T-helper 2 cell treated with Interferon-gamma antibody and Interleukin-4, amounts not matched to agents 5 μg/mL and 100 μg/mL, for 36 hours (primary cell): ENCODE measurements around the gene BLCAP.

Source experiments
- DNase-seq: peaks from one replicate; pipeline ENCODE4 v3.0.0; 2021; ENCODE audit warnings: low spot score
- H3K27ac Mint-ChIP-seq: one replicate; pipeline ENCODE4 v1.8.0; 2021; ENCODE audit warnings: mild to moderate bottlenecking, mixed read lengths
- H3K27me3 Mint-ChIP-seq: one replicate; pipeline ENCODE4 v1.8.0; 2021; ENCODE audit warnings: low read depth, mixed read lengths
- H3K36me3 Mint-ChIP-seq: one replicate; pipeline ENCODE4 v1.8.0; 2021; ENCODE audit warnings: low read depth, mixed read lengths
- H3K4me1 Mint-ChIP-seq: one replicate; pipeline ENCODE4 v1.8.0; 2021; ENCODE audit warnings: low read depth, mixed read lengths
- H3K4me3 Mint-ChIP-seq: one replicate; pipeline ENCODE4 v1.8.0; 2022; ENCODE audit warnings: mild to moderate bottlenecking, moderate library complexity, mixed read lengths
- H3K9me3 Mint-ChIP-seq: one replicate; pipeline ENCODE4 v1.8.0; 2021; ENCODE audit warnings: mixed read lengths

Gene BLCAP

DNA sequence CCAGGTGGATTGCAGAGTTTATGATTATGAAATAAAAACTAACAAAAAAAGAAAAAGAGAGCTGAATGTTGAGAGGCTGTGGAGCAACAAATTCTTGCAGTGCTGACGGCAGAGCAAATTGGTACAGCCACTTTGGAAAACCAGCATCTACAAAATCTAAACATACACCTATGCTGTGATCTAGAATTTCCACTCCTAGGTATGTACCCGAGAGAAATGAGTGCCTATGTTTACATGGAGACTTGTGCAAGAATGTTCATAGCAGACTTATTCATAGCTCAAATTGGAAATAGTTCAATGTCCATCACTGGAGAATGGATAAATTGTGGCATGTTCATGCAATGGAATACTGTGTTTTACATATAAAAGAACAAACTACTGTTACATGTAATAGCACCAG lies 3.0 kb upstream of the BLCAP start:
- Mint-ChIP-seq H3K36me3 (no peaks in the 10 kb centered on the region), H3K27me3 (no peaks in the 10 kb centered on the region), H3K4me1 (peaks cover 20% of the 10 kb centered on the region), H3K9me3 (no peaks in the 10 kb centered on the region), H3K27ac (no peak overlapping the region), H3K4me3 (no peak overlapping the region)
- DNase-seq, result no peak

DNA sequence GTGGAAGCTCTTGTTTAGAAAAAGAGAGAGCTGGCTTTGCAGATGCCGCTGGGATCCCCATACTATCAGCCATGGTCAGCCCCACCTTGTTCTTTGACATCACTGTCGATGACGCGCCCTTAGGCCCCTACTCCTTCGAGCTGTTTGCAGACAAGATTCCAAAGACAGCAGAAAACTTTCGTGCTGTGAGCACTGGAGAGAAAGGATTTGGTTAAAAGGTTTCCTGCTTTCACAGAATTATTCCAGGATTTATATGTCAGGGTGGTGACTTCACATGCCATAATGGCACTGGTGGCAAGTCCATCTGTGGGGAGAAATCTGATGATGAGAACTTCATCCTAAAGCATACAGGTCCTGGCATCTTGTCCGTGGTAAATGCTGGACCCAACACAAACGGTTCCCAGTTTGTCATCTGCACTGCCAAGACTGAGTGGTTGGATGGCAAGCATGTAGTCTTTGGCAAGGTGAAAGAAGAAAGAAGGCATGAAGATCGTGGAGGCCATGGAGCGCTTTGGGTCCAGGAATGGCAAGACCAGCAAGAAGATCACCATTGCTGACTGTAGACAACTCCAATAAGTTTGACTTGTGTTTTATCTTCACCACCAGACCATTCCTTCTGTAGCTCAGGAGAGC lies 2.4 kb upstream of the BLCAP start:
- Mint-ChIP-seq H3K9me3 (no peaks in the 10 kb centered on the region), H3K27ac (no peak overlapping the region), H3K4me3 (no peak overlapping the region), H3K4me1 (peaks cover 27% of the 10 kb centered on the region), H3K27me3 (no peaks in the 10 kb centered on the region), H3K36me3 (no peaks in the 10 kb centered on the region)
- DNase-seq, result no peak

- no peak for DNase-seq
- Mint-ChIP-seq H3K9me3 (no peaks in the 10 kb centered on the region), H3K27ac (peak overlapping the region; percentile 5), H3K4me1 (peaks cover 29% of the 10 kb centered on the region), H3K4me3 (peak overlapping the region; percentile 35), H3K27me3 (no peaks in the 10 kb centered on the region), H3K36me3 (no peaks in the 10 kb centered on the region)
Observed at GRCh38 chr20:37529214-37529967, 1.7 kb upstream of the BLCAP start.

GRCh38 chr20:37528446-37529213 lies 954 bp upstream of the BLCAP start:
- Mint-ChIP-seq H3K9me3 (no peaks in the 10 kb centered on the region), H3K4me1 (peaks cover 32% of the 10 kb centered on the region), H3K27me3 (no peaks in the 10 kb centered on the region), H3K27ac (peak overlapping the region; percentile 32), H3K36me3 (no peaks in the 10 kb centered on the region), H3K4me3 (peak overlapping the region; percentile 87)
- DNase-seq, result no peak

GRCh38 chr20:37526839-37527637 lies 638 bp downstream of the BLCAP start:
- H3K36me3 Mint-ChIP-seq, result no peaks in the 10 kb centered on the region
- H3K27ac Mint-ChIP-seq, result peak overlapping the region; percentile 99
- no peaks in the 10 kb centered on the region for H3K9me3 Mint-ChIP-seq
- peaks cover 32% of the 10 kb centered on the region for H3K4me1 Mint-ChIP-seq
- H3K4me3 Mint-ChIP-seq, result peak overlapping the region; percentile 87
- H3K27me3 Mint-ChIP-seq, result no peaks in the 10 kb centered on the region
- no peak for DNase-seq

- H3K4me1 Mint-ChIP-seq, result peaks cover 32% of the 10 kb centered on the region
- H3K27me3 Mint-ChIP-seq, result peaks cover 3% of the 10 kb centered on the region
- H3K4me3 Mint-ChIP-seq, result peak overlapping the region; percentile 87
- no peaks in the 10 kb centered on the region for H3K36me3 Mint-ChIP-seq
- no peak for DNase-seq
- H3K27ac Mint-ChIP-seq, result peak overlapping the region; percentile 29
- H3K9me3 Mint-ChIP-seq, result no peaks in the 10 kb centered on the region
Observed at GRCh38 chr20:37526238-37526838, 1.3 kb downstream of the BLCAP start.

- H3K27ac Mint-ChIP-seq, result no peak overlapping the region
- H3K9me3 Mint-ChIP-seq, result no peaks in the 10 kb centered on the region
- peaks cover 3% of the 10 kb centered on the region for H3K27me3 Mint-ChIP-seq
- peak overlapping the region; percentile 87 for H3K4me3 Mint-ChIP-seq
- DNase-seq, result no peak
- H3K36me3 Mint-ChIP-seq, result no peaks in the 10 kb centered on the region
- H3K4me1 Mint-ChIP-seq, result peaks cover 32% of the 10 kb centered on the region
Observed at GRCh38 chr20:37525810-37526209, 1.9 kb downstream of the BLCAP start.

- H3K4me3 Mint-ChIP-seq, result peak overlapping the region; percentile 87
- no peaks in the 10 kb centered on the region for H3K9me3 Mint-ChIP-seq
- no peaks in the 10 kb centered on the region for H3K36me3 Mint-ChIP-seq
- H3K27me3 Mint-ChIP-seq, result peaks cover 8% of the 10 kb centered on the region
- no peak overlapping the region for H3K27ac Mint-ChIP-seq
- peak; percentile 31 for DNase-seq
- H3K4me1 Mint-ChIP-seq, result peaks cover 35% of the 10 kb centered on the region
Observed at GRCh38 chr20:37524859-37525708, 2.6 kb downstream of the BLCAP start.

DNA sequence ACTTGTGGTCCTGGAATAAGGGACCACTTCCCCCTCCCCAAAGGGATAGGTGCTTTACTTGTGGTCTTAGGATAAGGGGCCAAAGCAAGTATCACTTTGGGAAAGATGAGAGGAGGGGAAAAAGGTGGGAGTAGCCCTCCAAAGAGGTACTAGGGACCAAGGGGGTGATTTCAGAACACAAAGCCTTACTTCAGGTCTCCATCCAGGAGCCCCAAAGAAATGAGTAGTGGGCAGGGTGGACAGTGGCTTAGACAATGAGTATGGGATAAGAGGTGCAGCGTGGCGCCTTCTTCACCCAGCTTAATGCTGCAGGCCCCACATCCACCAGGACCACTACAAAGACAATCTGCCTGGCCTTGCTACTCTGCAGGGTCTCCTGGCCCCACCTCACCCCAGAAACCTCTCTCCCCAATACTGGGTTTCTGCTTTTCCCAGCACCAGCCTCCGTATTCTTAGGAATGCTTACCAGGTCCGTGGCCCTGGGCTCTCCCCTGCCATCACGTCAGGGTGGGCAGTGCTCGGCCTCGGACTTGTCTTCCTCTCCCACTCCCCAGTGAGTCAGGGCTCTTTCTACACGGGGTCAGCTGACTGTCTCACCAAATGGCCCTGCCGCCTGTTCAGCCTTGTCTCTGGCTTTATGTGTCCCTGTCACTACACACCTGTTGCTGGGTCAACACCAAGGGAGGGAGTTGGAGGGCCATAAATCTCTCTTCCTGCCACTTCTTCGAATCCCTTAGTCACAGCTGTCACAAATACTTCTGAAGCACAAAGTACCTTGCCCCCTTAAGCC lies 3.6 kb downstream of the BLCAP start:
- H3K36me3 Mint-ChIP-seq, result no peaks in the 10 kb centered on the region
- no peak overlapping the region for H3K27ac Mint-ChIP-seq
- peaks cover 8% of the 10 kb centered on the region for H3K27me3 Mint-ChIP-seq
- DNase-seq, result no peak
- H3K4me1 Mint-ChIP-seq, result peaks cover 35% of the 10 kb centered on the region
- H3K4me3 Mint-ChIP-seq, result no peak overlapping the region
- no peaks in the 10 kb centered on the region for H3K9me3 Mint-ChIP-seq

DNA sequence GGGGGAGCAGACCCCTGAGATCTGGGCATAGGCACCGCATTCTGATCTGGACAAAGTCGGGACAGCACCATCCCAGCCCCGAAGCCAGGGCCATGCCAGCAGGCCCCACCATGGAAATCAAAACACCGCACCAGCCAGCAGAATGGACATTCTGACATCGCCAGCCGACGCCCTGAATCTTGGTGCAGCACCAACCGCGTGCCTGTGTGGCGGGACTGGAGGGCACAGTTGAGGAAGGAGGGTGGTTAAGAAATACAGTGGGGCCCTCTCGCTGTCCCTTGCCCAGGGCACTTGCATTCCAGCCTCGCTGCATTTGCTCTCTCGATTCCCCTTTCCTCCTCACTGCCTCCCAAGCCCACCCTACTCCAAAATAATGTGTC lies 4.7 kb downstream of the BLCAP start:
- Mint-ChIP-seq H3K27me3 (peaks cover 8% of the 10 kb centered on the region), H3K9me3 (no peaks in the 10 kb centered on the region), H3K4me3 (no peak overlapping the region), H3K4me1 (peaks cover 33% of the 10 kb centered on the region), H3K36me3 (peaks cover 2% of the 10 kb centered on the region), H3K27ac (no peak overlapping the region)
- DNase-seq, result no peak

GRCh38 chr20:37522260-37523011 lies 5.2 kb downstream of the BLCAP start:
- Mint-ChIP-seq H3K4me3 (no peak overlapping the region), H3K9me3 (no peaks in the 10 kb centered on the region), H3K27me3 (peaks cover 8% of the 10 kb centered on the region), H3K4me1 (peaks cover 32% of the 10 kb centered on the region), H3K36me3 (peaks cover 2% of the 10 kb centered on the region), H3K27ac (no peak overlapping the region)
- DNase-seq, result no peak
